Osteoblast (primary cell): Measurements from ENCODE around the gene MYO18B. TPM values are rescaled to one million over a fixed set of nuclear protein-coding genes. Genes with fewer than 3 reads are reported as not detected.
A peak's percentile ranks its signal among the peaks of the same experiment; 100 is the strongest.

ENCODE experiments used
- DNase-seq: peaks from one replicate; pipeline ENCODE4 v3.0.0; 2011; ENCODE audit warnings: low spot score, mixed read lengths; ENCODE audit not compliant: insufficient read length; ENCODE audit errors: missing footprints
- H2AFZ ChIP-seq: 2 replicates; pipeline ENCODE4 v1.6.0; 2011; ENCODE audit warnings: mild to moderate bottlenecking, low read length
- H3K27ac ChIP-seq: 2 replicates; pipeline ENCODE4 v1.5.1; 2011; ENCODE audit warnings: mild to moderate bottlenecking, low read depth, low read length, moderate library complexity
- H3K27me3 ChIP-seq: 2 replicates; pipeline ENCODE4 v1.6.0; 2012; ENCODE audit warnings: mild to moderate bottlenecking, control low read depth, inconsistent platforms, low read length, moderate library complexity; ENCODE audit not compliant: insufficient read depth
- H3K36me3 ChIP-seq: 2 replicates; pipeline ENCODE4 v1.5.1; 2011; ENCODE audit warnings: mild to moderate bottlenecking, low read length, control low read depth, moderate library complexity; ENCODE audit not compliant: insufficient read depth
- H3K4me1 ChIP-seq: 2 replicates; pipeline ENCODE4 v1.5.1; 2011; ENCODE audit warnings: mild to moderate bottlenecking, low read length, control low read depth, moderate library complexity; ENCODE audit not compliant: insufficient read depth
- H3K4me2 ChIP-seq: 2 replicates; pipeline ENCODE4 v1.6.0; 2011; ENCODE audit warnings: mild to moderate bottlenecking, low read length; ENCODE audit not compliant: insufficient read depth
- H3K4me3 ChIP-seq: fragments of 200-600 bp; sonication (generic); 3 replicates; pipeline ENCODE4 v1.5.1; 2012; ENCODE audit warnings: mild to moderate bottlenecking, low read length, inconsistent platforms; ENCODE audit not compliant: insufficient read depth
- H3K79me2 ChIP-seq: 2 replicates; pipeline ENCODE4 v1.6.0; 2012; ENCODE audit warnings: mild to moderate bottlenecking, low read length, control low read depth, inconsistent platforms; ENCODE audit not compliant: insufficient read depth
- H3K9me3 ChIP-seq: 2 replicates; pipeline ENCODE4 v1.5.1; 2011; ENCODE audit warnings: low read depth, low read length, control low read depth
- H4K20me1 ChIP-seq: 2 replicates; pipeline ENCODE4 v1.6.0; 2012; ENCODE audit warnings: mild to moderate bottlenecking, low read length, control low read depth; ENCODE audit not compliant: insufficient read depth
- total RNA-seq: library from RNA; depleted of rRNA; stranded (reverse); fragments of >200 nt; gene quantifications from 2 replicates; pipeline ENCODE4 v1.2.3, GENCODE V29; 2012
- TF ChIP-seq, protein P1 (sequence below): IDR thresholded peaks from 2 replicates; pipeline ENCODE4 v1.5.1; 2011; ENCODE audit warnings: mild to moderate bottlenecking, low read depth, low read length, moderate library complexity; ENCODE audit errors: extremely low read depth

MYO18B gene
- total RNA-seq, 1 donor: under 0.01 TPM

- H3K27me3 ChIP-seq: no peaks in the 10 kb centered on the region
- TF ChIP-seq, protein P1, sequence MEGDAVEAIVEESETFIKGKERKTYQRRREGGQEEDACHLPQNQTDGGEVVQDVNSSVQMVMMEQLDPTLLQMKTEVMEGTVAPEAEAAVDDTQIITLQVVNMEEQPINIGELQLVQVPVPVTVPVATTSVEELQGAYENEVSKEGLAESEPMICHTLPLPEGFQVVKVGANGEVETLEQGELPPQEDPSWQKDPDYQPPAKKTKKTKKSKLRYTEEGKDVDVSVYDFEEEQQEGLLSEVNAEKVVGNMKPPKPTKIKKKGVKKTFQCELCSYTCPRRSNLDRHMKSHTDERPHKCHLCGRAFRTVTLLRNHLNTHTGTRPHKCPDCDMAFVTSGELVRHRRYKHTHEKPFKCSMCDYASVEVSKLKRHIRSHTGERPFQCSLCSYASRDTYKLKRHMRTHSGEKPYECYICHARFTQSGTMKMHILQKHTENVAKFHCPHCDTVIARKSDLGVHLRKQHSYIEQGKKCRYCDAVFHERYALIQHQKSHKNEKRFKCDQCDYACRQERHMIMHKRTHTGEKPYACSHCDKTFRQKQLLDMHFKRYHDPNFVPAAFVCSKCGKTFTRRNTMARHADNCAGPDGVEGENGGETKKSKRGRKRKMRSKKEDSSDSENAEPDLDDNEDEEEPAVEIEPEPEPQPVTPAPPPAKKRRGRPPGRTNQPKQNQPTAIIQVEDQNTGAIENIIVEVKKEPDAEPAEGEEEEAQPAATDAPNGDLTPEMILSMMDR: no peak
- H3K4me3 ChIP-seq: no peak overlapping the region
- no peaks in the 10 kb centered on the region for H3K79me2 ChIP-seq
- H3K9me3 ChIP-seq: no peaks in the 10 kb centered on the region
- no peak for DNase-seq
- no peaks in the 10 kb centered on the region for H3K36me3 ChIP-seq
- no peak overlapping the region for H3K4me2 ChIP-seq
- no peaks in the 10 kb centered on the region for H3K4me1 ChIP-seq
- H2AFZ ChIP-seq: no peak overlapping the region
- H3K27ac ChIP-seq: no peak overlapping the region
- no peaks in the 10 kb centered on the region for H4K20me1 ChIP-seq
These were observed 160.4 kb downstream of the MYO18B start for GRCh38 chr22:25902402-25902801.

DNA sequence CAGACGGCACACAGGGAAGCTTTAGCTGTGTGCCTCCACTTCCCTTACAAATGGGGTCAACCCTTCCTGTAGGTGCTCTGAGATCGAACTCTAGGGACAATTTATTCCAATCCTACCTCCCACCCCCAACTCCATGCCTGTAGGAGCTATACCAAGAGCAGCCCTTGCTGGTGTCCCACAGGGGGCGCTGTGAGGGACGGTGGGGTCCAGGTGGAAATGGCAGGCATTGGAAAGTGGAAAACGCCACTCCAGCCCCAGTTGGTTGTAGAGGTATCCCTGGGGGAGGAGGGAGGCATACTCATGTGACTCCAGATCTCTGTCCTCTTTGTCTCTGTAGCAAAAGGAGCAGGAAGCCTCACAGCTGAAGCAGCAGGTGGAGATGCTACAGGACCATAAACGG, 161.3 kb downstream of the MYO18B start:
- H3K79me2 ChIP-seq: no peaks in the 10 kb centered on the region
- no peaks in the 10 kb centered on the region for H3K9me3 ChIP-seq
- no peaks in the 10 kb centered on the region for H3K4me1 ChIP-seq
- no peaks in the 10 kb centered on the region for H4K20me1 ChIP-seq
- H3K27ac ChIP-seq: no peak overlapping the region
- TF ChIP-seq, protein P1: peak; percentile 11
- H3K27me3 ChIP-seq: no peaks in the 10 kb centered on the region
- H3K4me2 ChIP-seq: no peak overlapping the region
- H3K4me3 ChIP-seq: no peak overlapping the region
- no peak overlapping the region for H2AFZ ChIP-seq
- H3K36me3 ChIP-seq: no peaks in the 10 kb centered on the region
- no peak for DNase-seq

DNA sequence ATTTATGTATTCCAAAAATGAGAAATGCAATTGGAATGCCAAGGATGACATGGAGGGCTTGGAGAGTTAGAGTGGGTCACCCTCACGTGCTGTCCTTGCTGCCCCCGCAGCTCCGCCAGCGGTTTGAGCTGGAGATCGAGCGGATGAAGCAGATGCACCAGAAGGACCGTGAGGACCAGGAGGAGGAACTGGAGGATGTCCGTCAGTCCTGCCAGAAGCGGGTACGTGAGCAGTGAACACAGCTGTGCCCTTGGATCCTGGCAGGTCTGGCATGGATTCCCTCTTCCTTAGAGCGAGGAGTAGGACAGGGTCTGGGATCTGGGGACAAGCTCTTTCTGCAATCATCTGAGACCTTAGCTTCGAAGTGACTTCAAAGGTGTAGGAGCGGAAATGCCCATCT, 166.2 kb downstream of the MYO18B start:
- no peak for DNase-seq
- Histone ChIP-seq H3K79me2 (no peaks in the 10 kb centered on the region), H2AFZ (no peak overlapping the region), H3K4me3 (no peak overlapping the region), H4K20me1 (no peaks in the 10 kb centered on the region), H3K27me3 (peaks cover 4% of the 10 kb centered on the region), H3K4me1 (no peaks in the 10 kb centered on the region), H3K4me2 (no peak overlapping the region), H3K9me3 (no peaks in the 10 kb centered on the region), H3K27ac (no peak overlapping the region), H3K36me3 (no peaks in the 10 kb centered on the region)
- TF ChIP-seq, protein P1: no peak

GRCh38 chr22:25908755-25909154, 166.8 kb downstream of the MYO18B start:
- Histone ChIP-seq H3K4me1 (no peaks in the 10 kb centered on the region), H3K4me3 (no peak overlapping the region), H3K9me3 (no peaks in the 10 kb centered on the region), H4K20me1 (no peaks in the 10 kb centered on the region), H3K79me2 (no peaks in the 10 kb centered on the region), H2AFZ (no peak overlapping the region), H3K27me3 (peaks cover 4% of the 10 kb centered on the region), H3K27ac (no peak overlapping the region), H3K4me2 (no peak overlapping the region), H3K36me3 (no peaks in the 10 kb centered on the region)
- DNase-seq: no peak
- TF ChIP-seq, protein P1: no peak
